GM12865 (cell line): Measurements from ENCODE around the gene TMEM158.

ENCODE experiments used
- DNase-seq: peaks from one replicate; pipeline ENCODE4 v3.0.0; 2010; ENCODE audit warnings: low read depth
- H3K4me3 ChIP-seq: 2 replicates; pipeline ENCODE4 v1.5.1; 2011; ENCODE audit warnings: mild to moderate bottlenecking, low read depth, low read length, control low read depth
- CTCF ChIP-seq: IDR thresholded peaks from 2 replicates; pipeline ENCODE4 v1.5.1; 2011; ENCODE audit warnings: low read length, control low read depth, low read depth, inconsistent platforms; ENCODE audit not compliant: insufficient read depth; ENCODE audit errors: missing control alignments

The TMEM158 gene

GRCh38 chr3:45226206-45226915, at the start of gene TMEM158:
TSS of gene TMEM158 (minus strand) at chr3:45226287. CDS start at chr3:45226027, 260 bp downstream.
- TF ChIP-seq CTCF: no peak
- peak within 1 kb of the TSS; percentile 23 for H3K4me3 ChIP-seq
- peak; percentile 60 for DNase-seq

GRCh38 chr3:45275006-45275704, 49.1 kb upstream of the TMEM158 start:
- no peak overlapping the region for H3K4me3 ChIP-seq
- no peak for DNase-seq
- TF ChIP-seq CTCF: no peak

- DNase-seq: no peak
- H3K4me3 ChIP-seq: no peak overlapping the region
- no peak for TF ChIP-seq CTCF
Observed at GRCh38 chr3:45273681-45274515, 47.8 kb upstream of the TMEM158 start.

GRCh38 chr3:45272828-45273470, 46.9 kb upstream of the TMEM158 start:
- no peak overlapping the region for H3K4me3 ChIP-seq
- TF ChIP-seq CTCF: no peak
- no peak for DNase-seq

GRCh38 chr3:45272032-45272810, 46.1 kb upstream of the TMEM158 start:
- no peak for DNase-seq
- no peak for TF ChIP-seq CTCF
- H3K4me3 ChIP-seq: no peak overlapping the region

- DNase-seq: no peak
- no peak overlapping the region for H3K4me3 ChIP-seq
- TF ChIP-seq CTCF: no peak
Observed at GRCh38 chr3:45269952-45270351, 43.9 kb upstream of the TMEM158 start.
